Eye (tissue), 1 donor: ENCODE results near the gene ATE1.
A peak's percentile ranks its signal among the peaks of the same experiment; 100 is the strongest.
"Not testable (repeated sequence)": the region's sequence is repeated elsewhere in the genome, so short reads cannot be mapped to it uniquely, and the experiment has no call there.

ENCODE experiments used
- DNase-seq: peaks from one replicate; pipeline ENCODE4 v3.0.0-alpha.2; 2015

Gene ATE1

GRCh38 chr10:121828045-121828444 is 99.8 kb downstream of the ATE1 start:
- no peak for DNase-seq

- not testable (repeated sequence) for DNase-seq
Observed at GRCh38 chr10:121826773-121827172, 101.1 kb downstream of the ATE1 start.

DNA sequence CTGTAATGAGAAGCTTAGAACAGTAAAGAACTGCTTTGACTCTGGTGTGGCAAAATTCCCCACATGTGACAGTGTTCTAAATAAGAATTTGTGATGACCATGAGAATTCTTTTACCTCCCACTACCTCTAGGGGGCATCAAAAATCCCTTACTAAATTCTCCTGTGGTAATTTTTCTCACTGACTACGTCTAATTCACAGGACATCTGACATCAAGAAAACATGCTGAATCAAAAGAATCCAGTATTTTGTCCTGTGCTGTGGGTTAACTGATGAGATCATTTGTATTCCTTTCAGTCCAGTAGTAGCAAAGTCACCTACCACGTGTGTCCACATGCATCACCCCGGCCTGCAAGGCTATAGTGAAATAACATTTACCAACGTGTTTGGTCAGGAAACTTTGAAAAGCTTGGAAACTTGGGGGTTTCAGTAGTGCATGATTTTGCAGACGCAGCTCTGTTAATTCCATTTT is 103.8 kb downstream of the ATE1 start:
- peak; percentile 75 for DNase-seq

- DNase-seq = no peak
Observed at GRCh38 chr10:121822724-121823123, 105.1 kb downstream of the ATE1 start.

GRCh38 chr10:121822180-121822579 is 105.7 kb downstream of the ATE1 start:
- DNase-seq = no peak

DNA sequence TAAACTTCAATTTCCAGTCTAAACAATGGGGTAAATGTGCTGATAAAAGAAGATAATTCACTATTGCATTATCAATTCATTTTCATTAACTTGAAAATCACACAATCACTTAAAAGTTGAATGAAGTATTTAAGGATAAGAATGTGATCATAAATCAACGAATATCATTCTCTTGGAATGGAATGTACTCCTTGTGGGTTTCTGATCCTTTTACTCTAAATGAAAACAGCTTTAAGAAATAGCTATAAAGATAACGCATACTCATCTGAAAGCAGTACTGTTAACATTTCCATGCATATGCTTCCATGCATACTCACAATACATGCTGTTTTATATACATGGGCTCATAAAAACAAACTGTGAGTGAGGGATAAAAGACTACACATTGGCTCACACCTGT is 108.8 kb downstream of the ATE1 start:
- no peak for DNase-seq

GRCh38 chr10:121818599-121818998 is 109.2 kb downstream of the ATE1 start:
- no peak for DNase-seq

GRCh38 chr10:121816197-121816596 is 111.6 kb downstream of the ATE1 start:
- no peak for DNase-seq

DNA sequence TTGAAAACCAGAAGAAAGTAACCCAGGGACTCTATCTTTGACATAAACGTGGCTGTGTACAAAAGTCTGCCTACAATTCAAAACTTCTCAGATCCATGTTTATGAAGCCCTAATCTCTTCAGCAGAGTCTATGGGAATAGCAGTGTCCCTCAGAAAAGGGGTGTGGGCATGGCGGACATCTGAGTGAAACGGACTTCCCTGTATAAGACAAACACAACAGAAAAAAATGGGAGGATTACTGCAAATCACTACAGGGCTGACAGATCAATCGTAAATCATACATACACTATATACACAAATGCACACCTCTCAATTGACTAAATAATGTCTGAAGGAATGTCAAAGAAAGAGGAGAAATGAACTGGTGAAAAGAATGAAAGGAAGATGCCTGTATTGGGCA is 114.0 kb downstream of the ATE1 start:
- no peak for DNase-seq

DNA sequence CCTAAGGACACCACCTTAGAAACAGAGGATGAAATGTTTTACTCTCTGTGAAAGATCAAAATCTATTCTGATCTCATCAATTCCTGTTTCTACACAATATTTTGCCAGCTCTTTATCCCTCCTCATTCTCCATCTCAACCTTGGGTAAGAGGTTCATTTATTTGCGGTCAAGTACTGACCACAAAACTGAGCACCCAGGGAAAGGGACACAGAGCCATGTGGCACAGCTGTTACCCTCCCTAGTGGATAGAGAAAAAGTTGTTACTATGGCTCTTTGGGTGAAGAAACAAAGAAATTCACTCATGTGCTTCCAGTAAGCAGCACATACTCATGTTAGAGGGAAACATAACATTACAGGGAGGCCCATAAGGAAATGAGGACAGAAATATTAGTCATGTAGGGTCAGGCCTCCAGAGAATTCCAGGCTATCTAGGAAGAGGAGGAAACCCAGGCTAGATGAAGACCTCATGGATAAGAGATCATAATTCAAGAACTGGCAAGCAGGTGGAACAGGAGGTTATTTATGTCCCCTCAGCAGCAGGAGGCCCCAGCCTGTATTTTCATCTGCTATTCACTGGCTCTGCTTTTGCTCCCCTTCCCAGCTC is 114.5 kb downstream of the ATE1 start:
- DNase-seq = no peak

GRCh38 chr10:121812031-121812430 is 115.8 kb downstream of the ATE1 start:
- DNase-seq = no peak

- no peak for DNase-seq
Observed at GRCh38 chr10:121811386-121811785, 116.4 kb downstream of the ATE1 start.

DNA sequence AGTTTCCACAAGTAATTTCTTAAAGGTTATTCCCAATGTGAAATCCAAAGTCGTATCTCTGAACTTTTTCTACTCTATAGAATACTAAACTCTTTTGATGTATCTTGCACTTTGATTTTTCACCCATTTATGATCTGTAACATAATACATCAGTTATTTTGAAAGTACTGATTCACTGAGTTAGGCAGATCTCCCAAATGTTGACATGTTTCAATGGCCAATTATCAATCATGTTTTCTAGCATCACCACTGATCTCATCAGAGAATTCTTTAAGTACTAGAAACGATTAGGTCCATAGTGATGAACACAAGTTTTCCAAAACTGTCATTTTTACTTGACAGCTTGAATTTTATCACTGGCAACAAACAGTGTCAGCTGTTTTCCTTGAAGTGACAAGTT is 119.0 kb downstream of the ATE1 start:
- DNase-seq = no peak

DNA sequence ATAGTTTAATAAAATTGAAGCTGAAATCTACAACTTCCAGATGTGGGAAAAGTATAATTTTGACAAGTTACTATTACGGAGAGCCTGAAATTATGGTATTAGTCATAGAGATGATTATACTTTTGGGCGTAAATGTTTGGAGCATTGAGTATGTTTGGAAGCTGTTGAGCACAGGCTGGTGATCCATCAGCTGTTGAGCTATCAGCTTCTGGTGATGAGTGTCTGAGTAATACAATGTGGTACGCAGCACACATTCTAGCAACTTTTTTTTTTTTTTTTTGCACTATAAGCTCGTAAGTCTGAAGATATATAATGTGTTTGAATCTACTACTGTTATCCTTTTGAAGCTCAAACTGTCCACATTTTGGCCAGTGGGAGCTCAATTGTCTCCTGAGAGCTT is 123.4 kb downstream of the ATE1 start:
- DNase-seq = no peak

DNA sequence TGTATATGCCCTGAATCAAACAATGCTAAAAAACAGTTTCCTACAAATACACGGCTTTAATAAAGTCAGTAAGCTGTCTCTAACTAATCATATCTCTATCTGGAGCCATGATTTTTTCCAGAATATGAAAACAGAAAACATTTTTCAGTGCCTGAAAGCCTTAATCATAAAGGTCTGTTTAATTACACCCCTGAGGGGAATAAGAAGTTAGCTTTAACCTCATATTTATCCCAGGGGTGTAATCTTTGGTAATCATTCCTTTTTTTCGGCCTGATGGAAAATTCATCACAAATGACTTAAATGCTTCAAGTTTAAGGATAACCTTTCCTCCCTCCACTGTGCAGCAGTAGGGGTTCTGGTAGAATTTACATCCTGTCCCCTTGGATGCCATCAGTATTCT is 124.2 kb downstream of the ATE1 start:
- no peak for DNase-seq

GRCh38 chr10:121800831-121801230 is 127.0 kb downstream of the ATE1 start:
- peak; percentile 59 for DNase-seq

GRCh38 chr10:121800146-121800545 is 127.7 kb downstream of the ATE1 start:
- peak; percentile 49 for DNase-seq

GRCh38 chr10:121797490-121797889 is 130.3 kb downstream of the ATE1 start:
- DNase-seq = no peak

- DNase-seq = no peak
Observed at GRCh38 chr10:121796342-121796741, 131.5 kb downstream of the ATE1 start.

- DNase-seq = no peak
Observed at GRCh38 chr10:121792198-121792597, 135.6 kb downstream of the ATE1 start.

GRCh38 chr10:121791761-121792160 is 136.1 kb downstream of the ATE1 start:
- DNase-seq = no peak

DNA sequence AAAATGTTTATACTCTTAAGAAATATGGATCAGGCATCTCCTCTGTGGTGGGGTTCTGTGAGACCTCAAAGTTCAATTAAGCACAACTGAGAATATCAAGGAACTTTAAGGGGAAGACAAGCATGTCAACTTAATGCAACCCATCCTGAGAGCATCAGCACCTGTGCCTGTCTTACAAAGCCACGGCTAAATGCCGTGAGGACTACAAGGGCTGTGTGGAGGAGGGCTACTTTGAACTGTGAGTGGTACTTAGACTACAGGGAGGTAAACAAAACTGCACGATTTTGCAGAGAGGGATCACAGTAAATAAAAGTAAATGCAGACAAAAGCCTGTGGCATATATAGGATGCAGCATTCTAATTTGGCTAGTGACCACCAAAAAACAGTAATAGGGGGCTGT is 139.1 kb downstream of the ATE1 start:
- no peak for DNase-seq

- DNase-seq = no peak
Observed at GRCh38 chr10:121788115-121788514, 139.7 kb downstream of the ATE1 start.

GRCh38 chr10:121787169-121787568 is 140.7 kb downstream of the ATE1 start:
- no peak for DNase-seq

- DNase-seq = no peak
Observed at GRCh38 chr10:121783782-121784372, 144.0 kb downstream of the ATE1 start.
